Activated T-cell treated with anti-CD3 and anti-CD28 coated beads, Interleukin-2, amount 50 U/mL, for 4 hours (primary cell): ENCODE measurements around the gene AFDN. TPM values are rescaled to one million over a fixed set of nuclear protein-coding genes. Genes with fewer than 3 reads are reported as not detected.

Source experiments
- ATAC-seq, 2 donors: fragments of 200-7000 bp; cut with Tn5 transposase; one replicate each; pipeline ENCODE4 v1.10.0; 2021
- DNase-seq: peaks from one replicate; pipeline ENCODE4 v3.0.0-alpha.2; 2020
- H3K27me3 Mint-ChIP-seq: one replicate; pipeline ENCODE4 v1.8.0; 2021; ENCODE audit warnings: low read depth, mixed read lengths
- H3K36me3 Mint-ChIP-seq: one replicate; pipeline ENCODE4 v1.8.0; 2022; ENCODE audit warnings: mixed read lengths; ENCODE audit not compliant: insufficient read depth
- H3K4me1 Mint-ChIP-seq: one replicate; pipeline ENCODE4 v1.8.0; 2021; ENCODE audit warnings: low read depth, mixed read lengths
- H3K4me3 Mint-ChIP-seq: one replicate; pipeline ENCODE4 v1.8.0; 2021; ENCODE audit warnings: mild to moderate bottlenecking, moderate library complexity, mixed read lengths
- H3K9me3 Mint-ChIP-seq: one replicate; pipeline ENCODE4 v1.8.0; 2021; ENCODE audit warnings: mixed read lengths
- total RNA-seq, 3 donors: library from RNA; stranded (reverse); gene quantifications; one replicate each; pipeline ENCODE4 v1.2.1, GENCODE V29; 2021

The AFDN gene
- total RNA-seq, 3 donors from 2014 or later: 12.8 to 29.1 (median 17.9) TPM

GRCh38 chr6:167855825-167856425 is 29.2 kb downstream of the AFDN start:
- Mint-ChIP-seq H3K9me3 (peaks cover 4% of the 10 kb centered on the region), H3K36me3 (no peaks in the 10 kb centered on the region), H3K4me3 (no peak overlapping the region), H3K4me1 (peaks cover 22% of the 10 kb centered on the region), H3K27me3 (peaks cover 6% of the 10 kb centered on the region)
- ATAC-seq (peak in 1 of 2 donors; percentile 67), DNase-seq (no peak)

- Mint-ChIP-seq H3K4me3 (no peak overlapping the region), H3K4me1 (peaks cover 20% of the 10 kb centered on the region), H3K9me3 (peaks cover 4% of the 10 kb centered on the region), H3K27me3 (peaks cover 6% of the 10 kb centered on the region), H3K36me3 (no peaks in the 10 kb centered on the region)
- DNase-seq (no peak), ATAC-seq (no peak)
Observed at GRCh38 chr6:167856474-167856873, 29.8 kb downstream of the AFDN start.

- Mint-ChIP-seq H3K4me3 (no peak overlapping the region), H3K36me3 (no peaks in the 10 kb centered on the region), H3K4me1 (peaks cover 20% of the 10 kb centered on the region), H3K27me3 (peaks cover 6% of the 10 kb centered on the region), H3K9me3 (peaks cover 4% of the 10 kb centered on the region)
- ATAC-seq (peak; percentile 37 to 48), DNase-seq (no peak)
Observed at GRCh38 chr6:167856999-167857660, 30.4 kb downstream of the AFDN start.

- Mint-ChIP-seq H3K9me3 (peaks cover 4% of the 10 kb centered on the region), H3K4me3 (no peak overlapping the region), H3K4me1 (peaks cover 18% of the 10 kb centered on the region), H3K27me3 (peaks cover 6% of the 10 kb centered on the region), H3K36me3 (no peaks in the 10 kb centered on the region)
- DNase-seq (no peak), ATAC-seq (no peak)
Observed at GRCh38 chr6:167858086-167858591, 31.4 kb downstream of the AFDN start.

GRCh38 chr6:167858842-167859664 is 32.3 kb downstream of the AFDN start:
- Mint-ChIP-seq H3K4me3 (no peak overlapping the region), H3K9me3 (peaks cover 4% of the 10 kb centered on the region), H3K4me1 (peaks cover 18% of the 10 kb centered on the region), H3K36me3 (no peaks in the 10 kb centered on the region), H3K27me3 (peaks cover 8% of the 10 kb centered on the region)
- no peak for ATAC-seq
- no peak for DNase-seq

GRCh38 chr6:167860550-167861226 is 34.0 kb downstream of the AFDN start:
- Mint-ChIP-seq H3K27me3 (peaks cover 8% of the 10 kb centered on the region), H3K4me1 (peaks cover 18% of the 10 kb centered on the region), H3K36me3 (no peaks in the 10 kb centered on the region), H3K4me3 (no peak overlapping the region), H3K9me3 (peaks cover 4% of the 10 kb centered on the region)
- no peak for DNase-seq
- ATAC-seq: no peak

- no peak overlapping the region for H3K4me3 Mint-ChIP-seq
- peaks cover 8% of the 10 kb centered on the region for H3K27me3 Mint-ChIP-seq
- DNase-seq (no peak), ATAC-seq (no peak)
- H3K9me3 Mint-ChIP-seq: peaks cover 4% of the 10 kb centered on the region
- no peaks in the 10 kb centered on the region for H3K36me3 Mint-ChIP-seq
- H3K4me1 Mint-ChIP-seq: peaks cover 14% of the 10 kb centered on the region
Observed at GRCh38 chr6:167861424-167861823, 34.7 kb downstream of the AFDN start.

- Mint-ChIP-seq H3K36me3 (peaks cover 3% of the 10 kb centered on the region), H3K27me3 (peaks cover 5% of the 10 kb centered on the region), H3K4me3 (no peak overlapping the region), H3K4me1 (no peaks in the 10 kb centered on the region), H3K9me3 (no peaks in the 10 kb centered on the region)
- ATAC-seq (no peak), DNase-seq (no peak)
Observed at GRCh38 chr6:167863897-167864296, 37.2 kb downstream of the AFDN start.

- Mint-ChIP-seq H3K4me1 (no peaks in the 10 kb centered on the region), H3K36me3 (peaks cover 4% of the 10 kb centered on the region)
Observed at GRCh38 chr6:167866642-167867041, 39.9 kb downstream of the AFDN start.

GRCh38 chr6:167870321-167870720 is 43.6 kb downstream of the AFDN start:
- H3K36me3 Mint-ChIP-seq: peaks cover 8% of the 10 kb centered on the region
- no peak overlapping the region for H3K4me3 Mint-ChIP-seq
- no peaks in the 10 kb centered on the region for H3K27me3 Mint-ChIP-seq
- H3K4me1 Mint-ChIP-seq: no peaks in the 10 kb centered on the region
- no peak for ATAC-seq
- H3K9me3 Mint-ChIP-seq: no peaks in the 10 kb centered on the region
- no peak for DNase-seq

More at GRCh38 chr6:167866642-167867041, 39.9 kb downstream of the AFDN start:
- ATAC-seq (no peak), DNase-seq (no peak)
- H3K4me3 Mint-ChIP-seq: no peak overlapping the region
- no peaks in the 10 kb centered on the region for H3K9me3 Mint-ChIP-seq
- H3K27me3 Mint-ChIP-seq: peaks cover 2% of the 10 kb centered on the region

- no peaks in the 10 kb centered on the region for H3K9me3 Mint-ChIP-seq
- H3K27me3 Mint-ChIP-seq: peaks cover 2% of the 10 kb centered on the region
- no peaks in the 10 kb centered on the region for H3K4me1 Mint-ChIP-seq
- DNase-seq (no peak), ATAC-seq (no peak)
- peaks cover 11% of the 10 kb centered on the region for H3K36me3 Mint-ChIP-seq
- H3K4me3 Mint-ChIP-seq: no peak overlapping the region
Observed at GRCh38 chr6:167872538-167873210, 46.0 kb downstream of the AFDN start.

GRCh38 chr6:167877994-167878779 is 51.5 kb downstream of the AFDN start:
- H3K27me3 Mint-ChIP-seq: peaks cover 2% of the 10 kb centered on the region
- H3K9me3 Mint-ChIP-seq: no peaks in the 10 kb centered on the region
- no peak for DNase-seq
- H3K4me3 Mint-ChIP-seq: no peak overlapping the region
- no peak for ATAC-seq
- peaks cover 16% of the 10 kb centered on the region for H3K36me3 Mint-ChIP-seq
- H3K4me1 Mint-ChIP-seq: no peaks in the 10 kb centered on the region

- Mint-ChIP-seq H3K9me3 (no peaks in the 10 kb centered on the region), H3K27me3 (peaks cover 3% of the 10 kb centered on the region), H3K4me3 (no peak overlapping the region), H3K36me3 (peaks cover 16% of the 10 kb centered on the region), H3K4me1 (no peaks in the 10 kb centered on the region)
- ATAC-seq: no peak
- DNase-seq: no peak
Observed at GRCh38 chr6:167879612-167880011, 52.9 kb downstream of the AFDN start.
